Activated naive CD8-positive, alpha-beta T cell treated with anti-CD3 and anti-CD28 coated beads, Interleukin-2, amount 10 ng/mL, durations not matched to agents 7 days and 5 days (primary cell): Measurements from ENCODE around the gene ZSCAN4. TPM values are rescaled to one million over a fixed set of nuclear protein-coding genes. Genes with fewer than 3 reads are reported as not detected.

Experiments used
- ATAC-seq: fragments of 150-1000 bp; cut with Tn5 transposase; one replicate; pipeline ENCODE4 v1.10.0; 2021; ENCODE audit warnings: low read depth, moderate library complexity
- POLR2A ChIA-PET: fragments of 350-600 bp; sonication (Branson Sonifier 250); formaldehyde crosslinking; loops from one replicate; lab custom pipeline; 2021; ENCODE audit warnings: antibody characterized with exemption; lab: Charles Lee
- DNase-seq: peaks from one replicate; pipeline ENCODE4 v3.0.0; 2021
- H3K27ac Mint-ChIP-seq: one replicate; pipeline ENCODE4 v1.8.0; 2022; ENCODE audit warnings: mild to moderate bottlenecking, mixed read lengths
- H3K27me3 Mint-ChIP-seq: one replicate; pipeline ENCODE4 v1.8.0; 2022; ENCODE audit warnings: mild to moderate bottlenecking, moderate library complexity, mixed read lengths
- H3K36me3 Mint-ChIP-seq: one replicate; pipeline ENCODE4 v1.8.0; 2021; ENCODE audit warnings: mild to moderate bottlenecking, mixed read lengths
- H3K4me1 Mint-ChIP-seq: one replicate; pipeline ENCODE4 v1.8.0; 2021; ENCODE audit warnings: mixed read lengths
- H3K4me3 Mint-ChIP-seq: one replicate; pipeline ENCODE4 v1.8.0; 2022; ENCODE audit warnings: mild to moderate bottlenecking, moderate library complexity, mixed read lengths
- H3K9me3 Mint-ChIP-seq: one replicate; pipeline ENCODE4 v1.8.0; 2021; ENCODE audit warnings: mixed read lengths
- total RNA-seq, 2 experiments: library from RNA; stranded (reverse); gene quantifications; one replicate each; pipeline ENCODE4 v1.2.3, GENCODE V29; 2021

Gene ZSCAN4
- total RNA-seq, 2 experiments from 2014 or later, result not detected

GRCh38 chr19:57689750-57690149 is 21.0 kb downstream of the ZSCAN4 start:
- peaks cover 86% of the 10 kb centered on the region for H3K36me3 Mint-ChIP-seq
- no peak overlapping the region for H3K4me3 Mint-ChIP-seq
- H3K4me1 Mint-ChIP-seq, result no peaks in the 10 kb centered on the region
- DNase-seq, result no peak
- ATAC-seq, result no peak
- no peaks in the 10 kb centered on the region for H3K27me3 Mint-ChIP-seq
- H3K9me3 Mint-ChIP-seq, result peaks cover 45% of the 10 kb centered on the region
- POLR2A ChIA-PET, result interaction anchor here (0.7 kb wide), 1 partner anchor 18 kb away, joined by 3 read pairs; no protein-coding TSS in a partner anchor
- no peak overlapping the region for H3K27ac Mint-ChIP-seq

GRCh38 chr19:57701625-57702024 is 32.9 kb downstream of the ZSCAN4 start:
- Mint-ChIP-seq H3K27ac (no peak overlapping the region), H3K9me3 (peaks cover 56% of the 10 kb centered on the region), H3K4me1 (peaks cover 2% of the 10 kb centered on the region), H3K4me3 (no peak overlapping the region), H3K36me3 (peaks cover 89% of the 10 kb centered on the region), H3K27me3 (no peaks in the 10 kb centered on the region)
- DNase-seq (no peak), ATAC-seq (no peak)
- POLR2A ChIA-PET, result no interaction called here

GRCh38 chr19:57706346-57706745 is 37.6 kb downstream of the ZSCAN4 start:
- Mint-ChIP-seq H3K27ac (no peak overlapping the region), H3K36me3 (peaks cover 68% of the 10 kb centered on the region), H3K4me3 (no peak overlapping the region), H3K4me1 (peaks cover 19% of the 10 kb centered on the region), H3K27me3 (no peaks in the 10 kb centered on the region), H3K9me3 (peaks cover 44% of the 10 kb centered on the region)
- DNase-seq (no peak), ATAC-seq (no peak)
- POLR2A ChIA-PET, result no interaction called here

- DNase-seq (peak; percentile 71), ATAC-seq (peak; percentile 88)
- Mint-ChIP-seq H3K4me1 (peaks cover 19% of the 10 kb centered on the region), H3K4me3 (peak within 1 kb of the TSS; percentile 89), H3K9me3 (peaks cover 37% of the 10 kb centered on the region), H3K27me3 (no peaks in the 10 kb centered on the region), H3K36me3 (peaks cover 51% of the 10 kb centered on the region), H3K27ac (peak within 1 kb of the TSS; percentile 91)
- POLR2A ChIA-PET, result interaction anchor here (0.5 to 2.2 kb wide), 13 partner anchors 9 to 475 kb away, joined by 3 to 16 read pairs (median 3); partner anchors contain the start of genes ZNF134, ZNF530, ZNF551 and ZNF586
These were observed 40.1 kb downstream of the ZSCAN4 start, which contains the start of gene ZNF154 for GRCh38 chr19:57708641-57709361. Gene ZNF154 (minus strand): TSS chr19:57709204. CDS start chr19:57708971, 233 bp downstream.

- Mint-ChIP-seq H3K4me3 (peak overlapping the region; percentile 89), H3K9me3 (peaks cover 34% of the 10 kb centered on the region), H3K4me1 (peaks cover 17% of the 10 kb centered on the region), H3K27ac (peak overlapping the region; percentile 91), H3K27me3 (no peaks in the 10 kb centered on the region), H3K36me3 (peaks cover 50% of the 10 kb centered on the region)
- DNase-seq (no peak), ATAC-seq (no peak)
- POLR2A ChIA-PET, result interaction anchor here (0.7 to 2.2 kb wide), 9 partner anchors 8 to 474 kb away, joined by 3 to 16 read pairs (median 3); partner anchors contain the start of genes ZNF530, ZNF551 and ZNF671
These were observed 40.9 kb downstream of the ZSCAN4 start for GRCh38 chr19:57709616-57710015.

- Mint-ChIP-seq H3K4me1 (peaks cover 14% of the 10 kb centered on the region), H3K27ac (no peak overlapping the region), H3K4me3 (no peak overlapping the region), H3K36me3 (peaks cover 46% of the 10 kb centered on the region), H3K27me3 (no peaks in the 10 kb centered on the region), H3K9me3 (peaks cover 26% of the 10 kb centered on the region)
- ATAC-seq (no peak), DNase-seq (no peak)
- POLR2A ChIA-PET, result no interaction called here
These were observed 43.5 kb downstream of the ZSCAN4 start for GRCh38 chr19:57712222-57712621.

- Mint-ChIP-seq H3K4me1 (peaks cover 8% of the 10 kb centered on the region), H3K4me3 (no peak overlapping the region), H3K36me3 (peaks cover 85% of the 10 kb centered on the region), H3K27me3 (no peaks in the 10 kb centered on the region), H3K27ac (no peak overlapping the region), H3K9me3 (peaks cover 50% of the 10 kb centered on the region)
- DNase-seq (no peak), ATAC-seq (no peak)
- POLR2A ChIA-PET, result interaction anchor here (1.1 kb wide), 1 partner anchor 11 kb away, joined by 3 read pairs; the partner anchor contains the start of gene ZNF154
These were observed 50.7 kb downstream of the ZSCAN4 start for GRCh38 chr19:57719424-57719823.

- POLR2A ChIA-PET, result interaction anchor here (1.1 kb wide), 1 partner anchor 11 kb away, joined by 3 read pairs; the partner anchor contains the start of gene ZNF154
- ATAC-seq, result no peak
- no peak overlapping the region for H3K4me3 Mint-ChIP-seq
- no peak overlapping the region for H3K27ac Mint-ChIP-seq
- H3K27me3 Mint-ChIP-seq, result no peaks in the 10 kb centered on the region
- peaks cover 54% of the 10 kb centered on the region for H3K9me3 Mint-ChIP-seq
- no peak for DNase-seq
- peaks cover 8% of the 10 kb centered on the region for H3K4me1 Mint-ChIP-seq
- H3K36me3 Mint-ChIP-seq, result peaks cover 85% of the 10 kb centered on the region
These were observed 51.3 kb downstream of the ZSCAN4 start for GRCh38 chr19:57719901-57720519.

GRCh38 chr19:57720878-57721277 is 52.1 kb downstream of the ZSCAN4 start:
- no peak for ATAC-seq
- H3K9me3 Mint-ChIP-seq, result peaks cover 54% of the 10 kb centered on the region
- H3K4me1 Mint-ChIP-seq, result peaks cover 8% of the 10 kb centered on the region
- H3K4me3 Mint-ChIP-seq, result no peak overlapping the region
- peaks cover 83% of the 10 kb centered on the region for H3K36me3 Mint-ChIP-seq
- POLR2A ChIA-PET, result no interaction called here
- no peaks in the 10 kb centered on the region for H3K27me3 Mint-ChIP-seq
- H3K27ac Mint-ChIP-seq, result no peak overlapping the region
- no peak for DNase-seq

Other genes starting within 250 kb of the ZSCAN4 start
- gene ZNF749, start 233.6 kb upstream of the ZSCAN4 start, total RNA-seq, result 10 to 100 TPM; 14.7 to 17.9 TPM
- under 1 TPM; 0.68 to 0.80 TPM for gene VN1R1, start 211.8 kb upstream of the ZSCAN4 start, total RNA-seq
- gene ZNF772, start 191.4 kb upstream of the ZSCAN4 start, total RNA-seq, result 10 to 100 TPM; 13.7 to 13.8 TPM
- 10 to 100 TPM; 19.3 to 21.1 TPM for gene ZNF419, start 181.2 kb upstream of the ZSCAN4 start, total RNA-seq
- gene ZNF773, start 169.0 kb upstream of the ZSCAN4 start, total RNA-seq, result 10 to 100 TPM; 15.7 to 15.9 TPM
- gene ZNF549, start 141.6 kb upstream of the ZSCAN4 start, total RNA-seq, result 10 to 100 TPM; 13.6 to 13.8 TPM
- gene ZNF550, start 109.1 kb upstream of the ZSCAN4 start, total RNA-seq, result 10 to 100 TPM; 27.7 to 27.9 TPM
- gene ZNF416, start 90.0 kb upstream of the ZSCAN4 start, total RNA-seq, result 10 to 100 TPM in 1 of 2 experiments, 1 to 10 TPM in 1; 10.0 to 10.5 TPM
- gene ZIK1, start 84.8 kb upstream of the ZSCAN4 start, total RNA-seq, result 10 to 100 TPM; 17.9 TPM
- 10 to 100 TPM; 14.0 to 14.2 TPM for gene ZNF530, start 69.0 kb upstream of the ZSCAN4 start, total RNA-seq
- 10 to 100 TPM; 29.7 to 34.3 TPM for gene ZNF134, start 54.7 kb upstream of the ZSCAN4 start, total RNA-seq
- gene ZNF211, start 35.8 kb upstream of the ZSCAN4 start, total RNA-seq, result 10 to 100 TPM; 30.6 to 33.6 TPM
- gene ZNF551, start 13.0 kb downstream of the ZSCAN4 start, total RNA-seq, result 10 to 100 TPM; 18.1 to 21.3 TPM
- gene ZNF154, start 40.3 kb downstream of the ZSCAN4 start, total RNA-seq, result 10 to 100 TPM; 14.9 to 17.3 TPM
- gene ZNF671, start 58.7 kb downstream of the ZSCAN4 start, total RNA-seq, result 10 to 100 TPM; 22.4 to 23.7 TPM
- 10 to 100 TPM; 27.9 to 29.0 TPM for gene ZNF776, start 77.9 kb downstream of the ZSCAN4 start, total RNA-seq
- gene ZNF586, start 100.7 kb downstream of the ZSCAN4 start, total RNA-seq, result 10 to 100 TPM; 29.0 to 29.2 TPM
- 10 to 100 TPM; 10.8 to 13.6 TPM for gene ZNF552, start 146.0 kb downstream of the ZSCAN4 start, total RNA-seq
- 10 to 100 TPM; 19.1 to 21.0 TPM for gene ZNF587B, start 161.4 kb downstream of the ZSCAN4 start, total RNA-seq
- gene ZNF587, start 180.9 kb downstream of the ZSCAN4 start, total RNA-seq, result 10 to 100 TPM; 46.6 to 52.7 TPM
- gene ZNF814, start 220.1 kb downstream of the ZSCAN4 start, total RNA-seq, result 10 to 100 TPM; 38.4 to 43.3 TPM
- 10 to 100 TPM; 35.8 to 36.5 TPM for gene ZNF417, start 247.7 kb downstream of the ZSCAN4 start, total RNA-seq